IMR-90 (cell line): ENCODE results near the gene MAEA. TPM values are rescaled to one million over a fixed set of nuclear protein-coding genes. Genes with fewer than 3 reads are reported as not detected.

Source experiments
- ATAC-seq: fragments of 200-7000 bp; cut with Tn5 transposase; 2 replicates; pipeline ENCODE4 v1.9.1; 2020; ENCODE audit warnings: low read depth, mild to moderate bottlenecking, moderate library complexity
- BruUV-seq: library from RNA; stranded (reverse); fragments of 400-500 nt; replicated peaks from 2 replicates; lab custom pipeline; 2021; lab: Mats Ljungman, UMichigan
- CTCF ChIA-PET: fragments of 300-600 bp; formaldehyde crosslinking; extraction: SDS; loops from one replicate; lab custom pipeline; 2021; ENCODE audit warnings: antibody characterized with exemption; lab: Yijun Ruan, JAX
- POLR2A ChIA-PET: fragments of 300-600 bp; sonication (Branson Sonifier 250); formaldehyde crosslinking; loops from one replicate; lab custom pipeline; 2022; ENCODE audit warnings: antibody characterized with exemption; ENCODE audit not compliant: unreplicated experiment; lab: Charles Lee
- DNase-seq: peaks from one replicate; pipeline ENCODE4 v3.0.0; 2013
- H2AFZ ChIP-seq: replicated peaks from 2 replicates; pipeline ENCODE3; 2013; ENCODE audit warnings: low read length, mild to moderate bottlenecking; ENCODE audit not compliant: poor library complexity
- H2AK5ac ChIP-seq: 2 replicates; pipeline ENCODE4 v1.6.1; 2013; ENCODE audit warnings: low read depth, low read length, inconsistent platforms
- H2AK9ac ChIP-seq: replicated peaks from 2 replicates; pipeline ENCODE3; 2013; ENCODE audit warnings: mild to moderate bottlenecking, low read depth, low read length, moderate library complexity; ENCODE audit not compliant: poor library complexity
- H2BK120ac ChIP-seq: 2 replicates; pipeline ENCODE4 v1.6.1; 2013; ENCODE audit warnings: low read depth, low read length, inconsistent platforms
- H2BK15ac ChIP-seq: 3 replicates; pipeline ENCODE4 v1.6.1; 2013; ENCODE audit warnings: low read depth, low read length, inconsistent platforms
- H2BK20ac ChIP-seq: 2 replicates; pipeline ENCODE4 v1.6.1; 2013; ENCODE audit warnings: low read depth, mild to moderate bottlenecking, inconsistent platforms, low read length, moderate library complexity
- H2BK5ac ChIP-seq: 2 replicates; pipeline ENCODE4 v1.6.1; 2013; ENCODE audit warnings: mild to moderate bottlenecking, low read depth, low read length, inconsistent platforms; ENCODE audit not compliant: poor library complexity, severe bottlenecking
- H3K14ac ChIP-seq: replicated peaks from 2 replicates; pipeline ENCODE4 v1.6.1; 2013; ENCODE audit warnings: low read depth, low read length, inconsistent platforms
- H3K18ac ChIP-seq: 2 replicates; pipeline ENCODE4 v1.6.1; 2013; ENCODE audit warnings: low read depth, low read length, control low read depth
- H3K23ac ChIP-seq: 2 replicates; pipeline ENCODE4 v1.6.1; 2013; ENCODE audit warnings: low read depth, low read length, inconsistent platforms
- H3K27ac ChIP-seq: 2 replicates; pipeline ENCODE4 v1.5.1; 2013; ENCODE audit warnings: mild to moderate bottlenecking, control low read depth, low read length; ENCODE audit not compliant: insufficient read depth
- H3K27me3 ChIP-seq: 2 replicates; pipeline ENCODE4 v1.6.1; 2013; ENCODE audit warnings: low read length; ENCODE audit not compliant: control insufficient read depth, insufficient read depth
- H3K36me3 ChIP-seq: 2 replicates; pipeline ENCODE4 v1.6.1; 2013; ENCODE audit warnings: low read length, mixed read lengths; ENCODE audit not compliant: control insufficient read depth, insufficient read depth
- H3K4ac ChIP-seq: 2 replicates; pipeline ENCODE4 v1.6.1; 2013; ENCODE audit warnings: low read depth, low read length, inconsistent platforms
- H3K4me1 ChIP-seq: 2 replicates; pipeline ENCODE4 v1.6.1; 2013; ENCODE audit warnings: low read length, mixed read lengths; ENCODE audit not compliant: control insufficient read depth, insufficient read depth
- H3K4me2 ChIP-seq: 2 replicates; pipeline ENCODE4 v1.6.1; 2013; ENCODE audit warnings: low read depth, mild to moderate bottlenecking, control low read depth, low read length, moderate library complexity
- H3K4me3 ChIP-seq: 2 replicates; pipeline ENCODE4 v1.5.1; 2013; ENCODE audit warnings: low read depth, mild to moderate bottlenecking, control low read depth, low read length, moderate library complexity; ENCODE audit not compliant: insufficient read depth
- H3K56ac ChIP-seq: 2 replicates; pipeline ENCODE4 v1.6.1; 2013; ENCODE audit warnings: low read length, inconsistent platforms; ENCODE audit not compliant: insufficient read depth; ENCODE audit errors: extremely low read depth
- H3K79me1 ChIP-seq, 2 experiments: 2 replicates each; pipeline ENCODE4 v1.6.1; 2013; ENCODE audit warnings: low read length in 2 of 2, inconsistent platforms in 1 of 2, low read depth in 1 of 2
- H3K9ac ChIP-seq: 2 replicates; pipeline ENCODE4 v1.6.1; 2013; ENCODE audit warnings: low read depth, low read length, control low read depth
- H3K9me1 ChIP-seq: 2 replicates; pipeline ENCODE4 v1.6.1; 2013; ENCODE audit warnings: low read length, inconsistent platforms; ENCODE audit not compliant: insufficient read depth
- H3K9me3 ChIP-seq: 2 replicates; pipeline ENCODE4 v1.6.1; 2013; ENCODE audit warnings: low read length; ENCODE audit not compliant: control insufficient read depth, insufficient read depth
- H4K20me1 ChIP-seq: 2 replicates; pipeline ENCODE4 v1.6.1; 2013; ENCODE audit warnings: low read length, inconsistent platforms; ENCODE audit not compliant: insufficient read depth
- H4K5ac ChIP-seq: 2 replicates; pipeline ENCODE4 v1.6.1; 2013; ENCODE audit warnings: mild to moderate bottlenecking, low read depth, low read length, control low read depth
- H4K8ac ChIP-seq, 2 experiments: 2 replicates each; pipeline ENCODE4 v1.6.1; 2013; ENCODE audit warnings: low read depth in 2 of 2, low read length in 2 of 2, control low read depth in 1 of 2, inconsistent platforms in 1 of 2
- H4K91ac ChIP-seq: 2 replicates; pipeline ENCODE4 v1.6.1; 2013; ENCODE audit warnings: low read depth, low read length, inconsistent platforms; ENCODE audit not compliant: insufficient read depth
- BHLHE40 ChIP-seq: fragments of 150-350 bp; IDR thresholded peaks from 2 replicates; pipeline ENCODE4 v1.6.1; 2016; ENCODE audit warnings: mild to moderate bottlenecking, low read depth, low read length
- CEBPB ChIP-seq: IDR thresholded peaks from 2 replicates; pipeline ENCODE4 v1.6.1; 2012; ENCODE audit warnings: low read depth, low read length, improper control_type of control experiment
- CHD1 ChIP-seq: IDR thresholded peaks from 2 replicates; pipeline ENCODE4 v1.6.1; 2012; ENCODE audit warnings: low read depth, low read length, improper control_type of control experiment
- MAZ ChIP-seq: IDR thresholded peaks from 2 replicates; pipeline ENCODE4 v1.6.1; 2012; ENCODE audit warnings: low read depth, mild to moderate bottlenecking, low read length, improper control_type of control experiment, moderate library complexity, borderline replicate concordance
- MXI1 ChIP-seq: IDR thresholded peaks from 2 replicates; pipeline ENCODE4 v1.6.1; 2012; ENCODE audit warnings: low read depth, mild to moderate bottlenecking, low read length, moderate library complexity, borderline replicate concordance
- NFE2L2 ChIP-seq: fragments of 150-350 bp; IDR thresholded peaks from 2 replicates; pipeline ENCODE4 v1.6.1; 2016; ENCODE audit warnings: low read depth, mild to moderate bottlenecking, low read length
- RAD21 ChIP-seq: IDR thresholded peaks from 2 replicates; pipeline ENCODE4 v1.6.1; 2012; ENCODE audit warnings: low read length, improper control_type of control experiment
- RCOR1 ChIP-seq: IDR thresholded peaks from 2 replicates; pipeline ENCODE4 v1.6.1; 2012; ENCODE audit warnings: mild to moderate bottlenecking, low read length, improper control_type of control experiment; ENCODE audit not compliant: insufficient replicate concordance
- RFX5 ChIP-seq: IDR thresholded peaks from 2 replicates; pipeline ENCODE4 v1.8.0; 2012; ENCODE audit warnings: low read depth, mild to moderate bottlenecking, low read length, moderate library complexity
- SMC3 ChIP-seq: fragments of 150-350 bp; IDR thresholded peaks from 2 replicates; pipeline ENCODE4 v1.6.1; 2016; ENCODE audit warnings: low read depth, mild to moderate bottlenecking, antibody characterized with exemption, low read length, moderate library complexity
- WGBS, 2 experiments: methylation state at CpG; one replicate each; pipeline versions ENCODE4 v1.1.5 to v1.1.7; 2013; ENCODE audit warnings: missing lambda C conversion rate in 2 of 2; ENCODE audit not compliant: insufficient read length in 1 of 2; ENCODE audit errors: extremely low coverage in 2 of 2; 5-methylcytosine and 5-hydroxymethylcytosine counted together
- dilution Hi-C: fragments of 300-500 bp; cut with HindIII; formaldehyde crosslinking; loops from one replicate; pipeline ENCODE4 v1.14.3; 2018; ENCODE audit warnings: low sequenced_read_pairs; ENCODE audit not compliant: unreplicated experiment
- in situ Hi-C: fragments of 300-500 bp; cut with MboI; formaldehyde crosslinking; loops from 3 replicates; pipeline ENCODE4 v1.14.3; 2019; ENCODE audit warnings: low sequenced_read_pairs, inconsistent platforms, mixed read lengths
- intact Hi-C: fragments of 100-400 bp; cut with micrococcal nuclease; formaldehyde crosslinking; loops from 2 replicates; pipeline ENCODE4 v1.10.0; 2022
- polyA plus RNA-seq, 3 experiments: library from polyadenylated mRNA; depleted of rRNA; stranded (reverse); fragments of >200 nt; gene quantifications; 2 replicates each; pipeline ENCODE4 v1.2.3, GENCODE V29; 2012; ENCODE audit warnings: low replicate concordance in 1 of 3
- total RNA-seq: library from RNA; depleted of rRNA; stranded (reverse); fragments of >200 nt; gene quantifications from 2 replicates; pipeline ENCODE4 v1.2.3, GENCODE V29; 2012
- TF ChIP-seq, protein P1 (sequence below): conservative IDR thresholded peaks from 2 replicates; pipeline ENCODE4 v1.5.1; 2012; ENCODE audit warnings: mild to moderate bottlenecking, low read depth, low read length, improper control_type of control experiment
- TF ChIP-seq, protein P2 (sequence below): fragments of 150-350 bp; IDR thresholded peaks from 2 replicates; pipeline ENCODE4 v1.6.1; 2017; ENCODE audit warnings: mild to moderate bottlenecking, antibody characterized with exemption, low read length, low read depth
- TF ChIP-seq, protein P3 (sequence below): fragments of 150-350 bp; IDR thresholded peaks from 2 replicates; pipeline ENCODE4 v1.6.1; 2016; ENCODE audit warnings: low read depth, mild to moderate bottlenecking, low read length, moderate library complexity, borderline replicate concordance

The MAEA gene
- total and polyA plus RNA-seq, 2 of the 4 experiments (the other 2 are of a cell fraction): 61.5 to 108 TPM

DNA sequence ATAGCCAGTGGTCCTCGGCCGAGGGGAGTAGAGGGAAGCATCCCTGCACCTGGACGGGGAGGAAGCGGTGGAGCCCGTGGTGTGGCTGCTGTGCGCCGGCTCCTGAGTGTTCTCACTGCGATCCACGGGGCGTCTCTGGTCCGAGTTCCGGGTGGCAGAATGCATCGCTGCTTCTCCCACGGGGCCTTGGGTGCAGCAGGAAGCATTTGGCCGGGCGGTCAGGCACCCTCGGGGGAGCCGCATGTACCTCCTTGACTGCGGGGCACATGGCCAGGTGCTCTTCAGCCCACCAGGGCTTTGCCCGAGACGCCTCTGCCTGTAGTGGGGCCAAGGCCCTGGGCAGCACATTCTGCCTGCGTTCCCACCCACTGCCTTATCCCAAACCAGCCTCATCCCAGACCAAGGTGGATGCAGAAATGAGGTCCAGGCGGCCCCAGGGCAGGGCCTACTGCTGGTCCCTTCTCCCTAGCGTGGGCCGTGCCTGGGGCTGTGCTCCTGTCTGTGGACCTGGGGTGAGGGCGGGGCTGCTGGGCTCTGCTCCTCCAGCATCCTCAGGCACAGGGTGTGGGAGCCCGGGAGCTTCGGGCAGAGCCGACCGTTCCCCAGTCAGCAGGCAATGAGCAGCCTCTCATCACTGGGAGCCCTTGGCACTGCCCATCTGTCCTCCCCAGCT, 89.0 kb downstream of the MAEA start:
- no peaks in the 10 kb centered on the region for H3K79me1 ChIP-seq
- no peak overlapping the region for H2AK9ac ChIP-seq
- no peak overlapping the region for H3K14ac ChIP-seq
- H2AK5ac ChIP-seq: no peak overlapping the region
- no peak overlapping the region for H2AFZ ChIP-seq
- DNase-seq (no peak), ATAC-seq (no peak)
- no peaks in the 10 kb centered on the region for H3K9me3 ChIP-seq
- H3K4me1 ChIP-seq: no peaks in the 10 kb centered on the region
- no peak overlapping the region for H3K23ac ChIP-seq
- no peaks in the 10 kb centered on the region for H3K27me3 ChIP-seq
- no peak overlapping the region for H2BK5ac ChIP-seq
- no TSS peak for BruUV-seq
- no peaks in the 10 kb centered on the region for H4K20me1 ChIP-seq
- H2BK120ac ChIP-seq: no peak overlapping the region
- TF ChIP-seq RAD21 (no peak), SMC3 (no peak), MAZ (no peak), RFX5 (no peak), MXI1 (no peak), BHLHE40 (no peak), CHD1 (no peak), NFE2L2 (no peak), CEBPB (no peak), RCOR1 (no peak)
- TF ChIP-seq, protein P1, sequence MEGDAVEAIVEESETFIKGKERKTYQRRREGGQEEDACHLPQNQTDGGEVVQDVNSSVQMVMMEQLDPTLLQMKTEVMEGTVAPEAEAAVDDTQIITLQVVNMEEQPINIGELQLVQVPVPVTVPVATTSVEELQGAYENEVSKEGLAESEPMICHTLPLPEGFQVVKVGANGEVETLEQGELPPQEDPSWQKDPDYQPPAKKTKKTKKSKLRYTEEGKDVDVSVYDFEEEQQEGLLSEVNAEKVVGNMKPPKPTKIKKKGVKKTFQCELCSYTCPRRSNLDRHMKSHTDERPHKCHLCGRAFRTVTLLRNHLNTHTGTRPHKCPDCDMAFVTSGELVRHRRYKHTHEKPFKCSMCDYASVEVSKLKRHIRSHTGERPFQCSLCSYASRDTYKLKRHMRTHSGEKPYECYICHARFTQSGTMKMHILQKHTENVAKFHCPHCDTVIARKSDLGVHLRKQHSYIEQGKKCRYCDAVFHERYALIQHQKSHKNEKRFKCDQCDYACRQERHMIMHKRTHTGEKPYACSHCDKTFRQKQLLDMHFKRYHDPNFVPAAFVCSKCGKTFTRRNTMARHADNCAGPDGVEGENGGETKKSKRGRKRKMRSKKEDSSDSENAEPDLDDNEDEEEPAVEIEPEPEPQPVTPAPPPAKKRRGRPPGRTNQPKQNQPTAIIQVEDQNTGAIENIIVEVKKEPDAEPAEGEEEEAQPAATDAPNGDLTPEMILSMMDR: no peak
- TF ChIP-seq, protein P2, sequence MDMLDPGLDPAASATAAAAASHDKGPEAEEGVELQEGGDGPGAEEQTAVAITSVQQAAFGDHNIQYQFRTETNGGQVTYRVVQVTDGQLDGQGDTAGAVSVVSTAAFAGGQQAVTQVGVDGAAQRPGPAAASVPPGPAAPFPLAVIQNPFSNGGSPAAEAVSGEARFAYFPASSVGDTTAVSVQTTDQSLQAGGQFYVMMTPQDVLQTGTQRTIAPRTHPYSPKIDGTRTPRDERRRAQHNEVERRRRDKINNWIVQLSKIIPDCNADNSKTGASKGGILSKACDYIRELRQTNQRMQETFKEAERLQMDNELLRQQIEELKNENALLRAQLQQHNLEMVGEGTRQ: no peak
- TF ChIP-seq, protein P3, sequence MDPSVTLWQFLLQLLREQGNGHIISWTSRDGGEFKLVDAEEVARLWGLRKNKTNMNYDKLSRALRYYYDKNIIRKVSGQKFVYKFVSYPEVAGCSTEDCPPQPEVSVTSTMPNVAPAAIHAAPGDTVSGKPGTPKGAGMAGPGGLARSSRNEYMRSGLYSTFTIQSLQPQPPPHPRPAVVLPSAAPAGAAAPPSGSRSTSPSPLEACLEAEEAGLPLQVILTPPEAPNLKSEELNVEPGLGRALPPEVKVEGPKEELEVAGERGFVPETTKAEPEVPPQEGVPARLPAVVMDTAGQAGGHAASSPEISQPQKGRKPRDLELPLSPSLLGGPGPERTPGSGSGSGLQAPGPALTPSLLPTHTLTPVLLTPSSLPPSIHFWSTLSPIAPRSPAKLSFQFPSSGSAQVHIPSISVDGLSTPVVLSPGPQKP: no peak
- ChIA-PET CTCF (no interaction called here), POLR2A (no interaction called here)
- H3K36me3 ChIP-seq: peaks cover 19% of the 10 kb centered on the region
- no peak overlapping the region for H3K27ac ChIP-seq
- no peak overlapping the region for H3K4me3 ChIP-seq
- H2BK15ac ChIP-seq: no peak overlapping the region
- no peak overlapping the region for H2BK20ac ChIP-seq
- no peak overlapping the region for H4K91ac ChIP-seq
- dilution Hi-C loops (no loop called here), in situ Hi-C loops (no loop called here), intact Hi-C loops (no loop called here)
- no peak overlapping the region for H4K5ac ChIP-seq
- WGBS, 2 experiments: 92% methylated on average over 20 of the region's 30 CpGs; no CpG with 5 or more reads in 1 of the 2 experiments
- no peak overlapping the region for H3K18ac ChIP-seq
- no peak overlapping the region for H3K9ac ChIP-seq
- no peak overlapping the region for H3K4ac ChIP-seq
- H4K8ac ChIP-seq: no peak overlapping the region
- H3K56ac ChIP-seq: no peak overlapping the region
- H3K4me2 ChIP-seq: no peak overlapping the region
- H3K9me1 ChIP-seq: no peaks in the 10 kb centered on the region
